ENCODE measurements around the gene FOXN4.

DNA sequence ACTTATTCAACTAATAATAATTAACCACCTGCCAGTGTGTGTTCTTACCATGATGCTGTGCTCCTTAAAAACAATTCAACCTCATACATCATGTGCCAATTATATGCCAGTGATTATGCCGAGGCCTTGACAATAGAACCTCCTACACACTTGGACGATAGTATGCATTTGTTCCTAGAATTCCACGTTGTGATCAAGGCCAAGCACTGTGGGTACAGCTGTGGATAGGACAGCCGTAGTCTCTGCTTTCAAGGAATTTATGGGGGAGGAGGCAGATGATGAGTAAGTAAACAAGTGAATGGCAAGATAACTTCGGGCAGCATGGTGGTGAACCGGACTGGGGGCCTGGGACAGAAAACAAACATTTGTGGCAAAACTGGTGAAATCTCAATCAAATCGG, 20.6 kb upstream of the FOXN4 start:
- TF ChIP-seq CTCF (IDR thresholded peaks at IDR 0.05) (no peak), POLR2A (IDR thresholded peaks at IDR 0.05) (no peak), EP300 (IDR thresholded peaks at IDR 0.05) (no peak)
